T-helper 2 cell treated with Interferon-gamma antibody and Interleukin-4, amounts not matched to agents 5 μg/mL and 100 μg/mL, for 36 hours (primary cell): ENCODE results near the gene ZFAND6.
"Not testable (repeated sequence)": the region's sequence is repeated elsewhere in the genome, so short reads cannot be mapped to it uniquely, and the experiment has no call there.

ENCODE experiments used
- DNase-seq: peaks from one replicate; pipeline ENCODE4 v3.0.0; 2021; ENCODE audit warnings: low spot score
- H3K27ac Mint-ChIP-seq: one replicate; pipeline ENCODE4 v1.8.0; 2021; ENCODE audit warnings: mild to moderate bottlenecking, mixed read lengths
- H3K27me3 Mint-ChIP-seq: one replicate; pipeline ENCODE4 v1.8.0; 2021; ENCODE audit warnings: low read depth, mixed read lengths
- H3K36me3 Mint-ChIP-seq: one replicate; pipeline ENCODE4 v1.8.0; 2021; ENCODE audit warnings: low read depth, mixed read lengths
- H3K4me1 Mint-ChIP-seq: one replicate; pipeline ENCODE4 v1.8.0; 2021; ENCODE audit warnings: low read depth, mixed read lengths
- H3K4me3 Mint-ChIP-seq: one replicate; pipeline ENCODE4 v1.8.0; 2022; ENCODE audit warnings: mild to moderate bottlenecking, moderate library complexity, mixed read lengths
- H3K9me3 Mint-ChIP-seq: one replicate; pipeline ENCODE4 v1.8.0; 2021; ENCODE audit warnings: mixed read lengths

Gene ZFAND6

DNA sequence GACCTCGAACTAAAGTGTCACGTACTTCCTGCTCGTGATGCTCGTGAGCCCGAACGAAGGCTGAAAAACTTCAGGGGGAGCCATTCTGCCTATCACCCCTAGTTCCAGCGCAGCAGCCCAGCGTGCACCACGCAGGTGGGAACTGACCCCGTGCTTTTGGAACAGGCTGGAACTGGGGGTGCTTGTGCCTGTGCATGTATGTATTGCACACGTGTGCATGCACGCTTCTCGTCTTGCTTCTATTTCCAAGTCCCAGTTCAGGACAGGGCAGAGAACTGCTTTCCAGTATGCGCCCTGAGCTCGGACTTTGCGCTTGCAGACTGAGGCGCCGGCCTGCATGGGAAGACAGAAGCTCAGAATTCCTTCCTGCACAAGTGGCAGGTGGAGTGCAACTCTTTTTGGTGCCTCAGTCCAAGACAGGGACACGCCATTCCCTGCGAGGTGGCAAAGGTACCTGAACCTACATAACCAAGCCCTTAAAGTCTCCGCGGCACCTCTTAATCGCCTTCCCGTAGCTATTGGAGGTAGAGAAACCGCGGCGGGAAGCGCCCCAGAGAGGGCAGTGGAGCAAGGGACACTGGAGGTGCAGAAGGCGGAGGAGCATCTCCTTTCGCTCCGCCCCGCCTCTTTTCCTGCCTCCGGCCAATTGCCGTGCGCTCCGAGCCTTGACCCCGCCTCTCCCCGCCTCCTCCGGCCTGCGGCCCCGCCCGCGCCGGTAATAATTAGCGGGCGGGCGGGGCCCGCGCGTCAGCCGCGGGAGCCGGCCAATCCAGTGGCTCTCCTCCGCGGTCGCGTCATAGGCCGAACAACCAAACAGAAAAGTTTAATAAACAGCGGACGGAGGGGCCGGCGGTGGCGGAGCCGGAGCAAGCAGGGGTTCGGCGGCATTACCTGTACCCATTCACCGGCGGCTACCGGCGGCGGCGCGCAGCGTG is at the start of gene ZFAND6:
Gene ZFAND6, plus strand, starts transcription at position 826 of the 935 bp plus-strand sequence. CDS start 60,669 bp downstream, outside the sequence.
- Mint-ChIP-seq H3K27ac (peak within 1 kb of the TSS; percentile 94), H3K9me3 (no peaks in the 10 kb centered on the region), H3K27me3 (peaks cover 4% of the 10 kb centered on the region), H3K4me3 (peak within 1 kb of the TSS; percentile 93), H3K4me1 (peaks cover 32% of the 10 kb centered on the region), H3K36me3 (no peaks in the 10 kb centered on the region)
- peak; percentile 96 for DNase-seq

DNA sequence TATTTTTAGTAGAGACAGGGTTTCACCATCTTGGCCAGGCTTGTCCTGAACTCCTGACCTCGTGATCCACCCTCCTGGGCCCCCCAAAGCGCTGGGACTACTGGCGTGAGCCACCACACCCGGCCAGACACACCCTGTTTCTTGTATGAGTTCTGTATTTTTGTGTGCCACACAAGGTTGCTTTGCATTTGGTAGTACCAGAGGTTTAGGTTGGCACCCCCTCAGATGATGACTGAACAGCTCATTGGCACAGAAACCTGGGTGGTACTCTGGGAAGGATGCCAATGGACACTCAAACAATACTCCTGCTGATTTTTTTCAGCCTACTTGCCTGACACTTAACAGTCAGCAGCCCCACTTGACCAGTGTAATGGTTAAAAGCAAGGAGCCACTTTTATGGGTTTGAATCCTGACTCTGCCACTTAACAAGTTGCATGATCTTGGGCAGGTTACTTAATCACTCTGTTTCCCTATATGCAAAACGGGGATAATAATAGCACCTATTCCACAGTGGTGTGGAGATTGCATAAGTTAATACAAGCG is 49.3 kb upstream of the ZFAND6 start:
- Mint-ChIP-seq H3K36me3 (no peaks in the 10 kb centered on the region), H3K27ac (no peak overlapping the region), H3K27me3 (no peaks in the 10 kb centered on the region), H3K4me3 (no peak overlapping the region), H3K4me1 (no peaks in the 10 kb centered on the region), H3K9me3 (no peaks in the 10 kb centered on the region)
- no peak for DNase-seq

GRCh38 chr15:80011041-80011523 is 48.4 kb upstream of the ZFAND6 start:
- not testable (repeated sequence) for H3K27ac Mint-ChIP-seq, H3K36me3 Mint-ChIP-seq, H3K9me3 Mint-ChIP-seq, DNase-seq, H3K27me3 Mint-ChIP-seq, H3K4me3 Mint-ChIP-seq, H3K4me1 Mint-ChIP-seq

DNA sequence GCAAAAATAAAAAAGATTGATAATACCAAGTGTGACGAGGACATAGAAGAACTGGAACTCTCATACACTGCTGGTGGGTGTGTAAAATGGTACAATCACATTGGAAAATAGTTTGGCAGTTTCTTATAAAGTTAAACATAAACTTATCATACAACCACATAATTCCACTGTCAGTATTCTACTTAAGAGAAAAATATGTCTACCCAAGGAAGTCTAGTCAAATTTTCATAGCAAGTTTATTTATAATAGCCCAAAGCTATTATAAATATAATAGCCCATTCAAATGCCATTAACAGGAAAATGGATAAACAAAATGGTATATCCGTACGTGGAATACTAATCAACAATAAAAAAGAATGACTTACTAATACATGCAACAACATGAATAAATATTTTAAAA is 47.9 kb upstream of the ZFAND6 start:
- H3K27me3 Mint-ChIP-seq, result no peaks in the 10 kb centered on the region
- no peak overlapping the region for H3K4me3 Mint-ChIP-seq
- no peaks in the 10 kb centered on the region for H3K4me1 Mint-ChIP-seq
- H3K36me3 Mint-ChIP-seq, result no peaks in the 10 kb centered on the region
- no peak for DNase-seq
- H3K9me3 Mint-ChIP-seq, result no peaks in the 10 kb centered on the region
- no peak overlapping the region for H3K27ac Mint-ChIP-seq

- Mint-ChIP-seq H3K27me3 (no peaks in the 10 kb centered on the region), H3K27ac (no peak overlapping the region), H3K9me3 (no peaks in the 10 kb centered on the region), H3K36me3 (no peaks in the 10 kb centered on the region), H3K4me1 (no peaks in the 10 kb centered on the region), H3K4me3 (no peak overlapping the region)
- no peak for DNase-seq
Measured at GRCh38 chr15:80012060-80012726, 47.3 kb upstream of the ZFAND6 start.

DNA sequence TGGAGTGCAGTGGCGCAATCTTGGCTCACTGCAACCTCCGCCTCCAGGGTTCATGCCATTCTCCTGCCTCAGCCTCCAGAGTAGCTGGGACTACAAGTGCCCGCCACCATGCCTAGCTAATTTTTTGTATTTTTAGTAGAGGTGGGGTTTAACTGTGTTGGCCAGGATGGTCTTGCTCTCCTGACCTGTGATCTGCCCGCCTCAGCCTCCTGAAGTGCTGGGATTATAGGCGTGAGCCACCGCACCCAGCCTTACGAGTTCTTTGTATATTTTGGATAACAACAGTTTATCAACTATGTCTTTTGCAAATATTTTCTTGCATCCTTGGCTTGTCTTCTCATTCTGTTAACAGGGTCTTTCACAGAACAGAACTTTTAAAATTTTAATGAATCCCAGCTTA is 45.3 kb upstream of the ZFAND6 start:
- DNase-seq, H3K36me3 Mint-ChIP-seq, H3K27ac Mint-ChIP-seq, H3K9me3 Mint-ChIP-seq, H3K4me1 Mint-ChIP-seq, H3K27me3 Mint-ChIP-seq, H3K4me3 Mint-ChIP-seq: not testable (repeated sequence)

DNA sequence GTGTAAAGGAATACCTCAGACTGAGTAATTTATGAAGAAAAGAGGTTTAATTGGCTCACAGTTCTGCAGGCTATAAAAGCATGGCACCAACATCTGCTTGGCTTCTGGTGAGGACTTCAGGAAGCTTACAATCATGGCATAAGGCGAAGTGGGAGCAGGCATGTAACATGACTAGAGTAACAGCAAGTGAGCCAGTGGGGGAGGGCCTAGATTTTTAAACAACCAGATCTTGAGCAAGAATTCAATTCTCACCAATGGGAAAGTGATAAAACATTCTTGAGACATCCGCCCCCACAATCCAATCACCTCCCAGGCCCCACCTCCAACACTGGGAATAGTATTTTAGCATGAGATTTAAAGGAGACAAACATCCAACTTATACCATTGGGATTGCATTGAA is 44.3 kb upstream of the ZFAND6 start:
- H3K27ac Mint-ChIP-seq, result no peak overlapping the region
- no peaks in the 10 kb centered on the region for H3K9me3 Mint-ChIP-seq
- H3K27me3 Mint-ChIP-seq, result no peaks in the 10 kb centered on the region
- no peak for DNase-seq
- H3K36me3 Mint-ChIP-seq, result no peaks in the 10 kb centered on the region
- H3K4me1 Mint-ChIP-seq, result no peaks in the 10 kb centered on the region
- H3K4me3 Mint-ChIP-seq, result no peak overlapping the region

GRCh38 chr15:80016506-80016905 is 43.0 kb upstream of the ZFAND6 start:
- not testable (repeated sequence) for H3K4me3 Mint-ChIP-seq, H3K4me1 Mint-ChIP-seq, DNase-seq, H3K9me3 Mint-ChIP-seq, H3K36me3 Mint-ChIP-seq, H3K27me3 Mint-ChIP-seq, H3K27ac Mint-ChIP-seq

DNA sequence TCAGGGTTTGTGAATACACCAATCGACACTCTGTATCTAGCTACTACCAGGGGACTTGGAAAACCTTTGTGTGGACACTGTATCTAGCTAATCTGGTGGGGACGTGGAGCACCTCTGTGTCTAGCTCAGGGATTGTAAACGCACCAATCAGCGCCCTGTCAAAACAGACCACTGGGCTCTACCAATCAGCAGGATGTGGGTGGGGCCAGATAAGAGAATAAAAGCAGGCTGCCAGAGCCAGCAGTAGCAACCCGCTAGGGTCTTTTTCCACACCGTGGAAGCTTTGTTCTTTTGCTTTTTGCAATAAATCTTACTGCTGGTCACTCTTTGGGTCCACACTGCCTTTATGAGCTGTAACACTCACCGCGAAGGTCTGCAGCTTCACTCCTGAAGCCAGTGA is 42.3 kb upstream of the ZFAND6 start:
- DNase-seq, H3K9me3 Mint-ChIP-seq, H3K4me3 Mint-ChIP-seq, H3K36me3 Mint-ChIP-seq, H3K27ac Mint-ChIP-seq, H3K27me3 Mint-ChIP-seq, H3K4me1 Mint-ChIP-seq: not testable (repeated sequence)

GRCh38 chr15:80019168-80019745 is 40.2 kb upstream of the ZFAND6 start:
- peaks cover 5% of the 10 kb centered on the region for H3K4me1 Mint-ChIP-seq
- H3K36me3 Mint-ChIP-seq, result no peaks in the 10 kb centered on the region
- H3K4me3 Mint-ChIP-seq, result no peak overlapping the region
- no peak overlapping the region for H3K27ac Mint-ChIP-seq
- no peaks in the 10 kb centered on the region for H3K27me3 Mint-ChIP-seq
- no peak for DNase-seq
- H3K9me3 Mint-ChIP-seq, result peaks cover 6% of the 10 kb centered on the region

GRCh38 chr15:80020149-80020548 is 39.3 kb upstream of the ZFAND6 start:
- H3K9me3 Mint-ChIP-seq, DNase-seq, H3K4me1 Mint-ChIP-seq, H3K27ac Mint-ChIP-seq, H3K4me3 Mint-ChIP-seq, H3K36me3 Mint-ChIP-seq, H3K27me3 Mint-ChIP-seq: not testable (repeated sequence)

DNA sequence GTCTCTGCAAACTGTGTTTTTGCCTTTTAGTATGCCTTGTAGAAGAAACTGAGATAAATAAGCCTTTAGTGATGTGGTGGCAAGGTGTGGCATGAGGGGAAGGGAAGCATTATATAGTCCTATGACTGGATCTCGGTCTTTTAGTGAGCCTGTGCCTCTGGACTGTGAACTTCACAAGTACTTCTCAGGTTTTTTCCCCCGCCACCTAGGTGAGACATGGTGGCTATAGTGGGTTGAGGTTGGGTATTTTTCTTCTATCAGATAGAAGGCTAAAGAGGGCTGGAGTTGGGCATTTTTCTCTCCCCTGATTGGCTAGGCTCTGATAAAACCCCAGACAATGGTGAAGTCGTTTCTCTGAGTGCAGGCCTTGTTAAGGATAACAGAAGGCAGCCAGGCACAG is 38.7 kb upstream of the ZFAND6 start:
- Mint-ChIP-seq H3K4me3 (no peak overlapping the region), H3K9me3 (peaks cover 6% of the 10 kb centered on the region), H3K27ac (no peak overlapping the region), H3K36me3 (no peaks in the 10 kb centered on the region), H3K27me3 (no peaks in the 10 kb centered on the region), H3K4me1 (peaks cover 5% of the 10 kb centered on the region)
- no peak for DNase-seq

GRCh38 chr15:80026310-80026709 is 33.2 kb upstream of the ZFAND6 start:
- Mint-ChIP-seq H3K27ac (no peak overlapping the region), H3K4me3 (no peak overlapping the region), H3K4me1 (peaks cover 21% of the 10 kb centered on the region), H3K9me3 (peaks cover 6% of the 10 kb centered on the region), H3K27me3 (no peaks in the 10 kb centered on the region), H3K36me3 (no peaks in the 10 kb centered on the region)
- DNase-seq, result no peak

DNA sequence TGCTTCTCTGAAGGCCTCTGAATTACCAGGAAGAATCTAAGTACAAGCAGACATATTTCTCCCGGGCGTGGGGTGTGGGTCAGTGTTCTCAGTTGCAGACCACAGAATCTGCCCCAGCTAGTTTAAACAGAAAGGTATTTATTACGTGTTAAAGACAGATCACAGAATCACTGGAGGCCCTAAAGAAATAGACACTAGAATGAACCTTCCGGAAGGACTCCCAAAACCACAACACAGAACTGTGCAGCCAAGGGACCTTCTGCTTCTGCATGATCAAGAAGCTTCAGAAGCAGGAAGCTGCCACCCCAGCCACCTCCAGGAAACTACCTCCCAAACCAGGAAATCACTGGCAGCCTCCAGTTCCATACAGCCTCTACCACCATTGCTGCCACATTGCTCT is 32.7 kb upstream of the ZFAND6 start:
- DNase-seq, result no peak
- no peak overlapping the region for H3K27ac Mint-ChIP-seq
- peaks cover 25% of the 10 kb centered on the region for H3K4me1 Mint-ChIP-seq

More for the DNA sequence above, 32.7 kb upstream of the ZFAND6 start:
- H3K36me3 Mint-ChIP-seq, result peaks cover 1% of the 10 kb centered on the region
- peaks cover 6% of the 10 kb centered on the region for H3K9me3 Mint-ChIP-seq
- H3K4me3 Mint-ChIP-seq, result no peak overlapping the region
- no peaks in the 10 kb centered on the region for H3K27me3 Mint-ChIP-seq
